IPS DF 4.7 (cell line): ENCODE measurements around the gene CLUH.
"Not testable (repeated sequence)": the region's sequence is repeated elsewhere in the genome, so short reads cannot be mapped to it uniquely, and the experiment has no call there.

Experiments used
- DNase-seq: peaks from one replicate; pipeline ENCODE4 v3.0.0-alpha.2; 2013; ENCODE audit warnings: low spot score; ENCODE audit errors: extremely low read depth

CLUH gene

DNA sequence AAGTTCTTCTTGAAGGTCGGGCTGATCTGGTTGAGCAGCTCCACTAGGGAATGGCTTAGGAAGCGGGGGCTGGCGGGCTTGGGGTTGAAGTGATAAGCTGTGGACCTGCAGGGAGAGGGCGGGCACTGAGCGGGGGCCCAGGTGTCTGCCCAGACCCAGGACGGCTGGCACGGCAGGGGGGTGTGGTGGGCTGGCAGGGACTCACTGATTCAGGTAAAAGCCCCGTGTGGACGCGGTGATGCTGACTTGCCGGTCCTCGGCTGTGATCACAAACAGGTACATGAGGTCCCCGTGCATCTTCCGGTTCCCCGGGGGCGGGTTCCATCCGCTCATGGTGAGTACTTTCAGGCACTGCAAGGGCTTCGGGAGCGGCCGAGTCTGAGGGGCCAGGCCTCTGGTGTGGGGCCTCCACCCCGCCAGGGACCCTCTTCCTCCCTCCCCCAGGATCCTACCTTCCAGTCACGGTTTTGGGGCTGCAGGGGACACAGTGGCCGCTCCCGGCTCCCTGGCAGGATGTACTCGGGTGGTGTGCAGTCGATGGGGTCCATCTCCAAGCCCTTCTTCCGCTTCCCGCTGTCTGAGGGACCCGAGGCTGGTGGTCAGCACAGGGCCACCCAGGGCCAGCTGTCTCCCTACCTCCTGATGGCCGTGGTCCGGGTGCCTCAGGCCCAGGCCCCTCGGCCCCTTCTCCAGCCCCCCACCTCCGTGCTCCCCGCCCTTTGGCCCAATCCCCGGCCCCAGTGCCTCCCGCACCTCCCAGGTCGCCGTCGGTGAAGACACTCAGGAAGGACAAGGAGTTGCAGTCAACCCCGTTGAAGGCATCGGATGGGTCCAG is 10.2 kb downstream of the CLUH start:
- no peak for DNase-seq

DNA sequence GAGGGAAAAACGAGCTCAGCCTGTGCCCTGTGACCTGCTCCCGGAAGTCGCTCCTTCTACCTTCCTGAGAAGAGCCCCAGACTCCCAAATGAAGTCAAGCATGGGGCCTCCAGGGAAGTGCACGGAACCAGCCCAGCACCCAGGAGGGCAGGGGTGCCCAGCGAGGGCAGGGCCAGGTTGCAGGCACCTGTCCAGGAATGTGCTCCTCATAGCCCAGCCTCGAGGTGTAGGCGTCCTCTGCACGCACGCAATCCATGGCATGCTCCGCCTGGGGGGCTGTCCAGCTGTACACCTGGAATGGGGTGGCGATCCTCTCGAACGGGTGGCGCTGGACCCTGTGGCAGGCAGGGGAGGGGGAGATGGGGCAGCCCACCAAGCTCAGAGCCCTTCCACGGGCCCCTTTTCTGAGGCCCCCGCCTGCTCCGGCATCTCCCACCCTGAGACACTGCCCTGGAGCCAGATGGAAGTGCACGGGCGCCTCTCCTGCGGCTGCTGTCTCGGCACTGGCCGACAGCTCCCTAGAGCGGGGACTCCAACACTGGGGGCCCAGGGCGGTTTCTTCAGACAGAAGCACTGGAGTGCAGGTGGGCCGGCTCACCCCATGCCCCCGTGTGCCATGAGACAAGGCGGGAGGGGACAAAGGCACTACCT is 10.9 kb downstream of the CLUH start:
- DNase-seq = no peak

DNA sequence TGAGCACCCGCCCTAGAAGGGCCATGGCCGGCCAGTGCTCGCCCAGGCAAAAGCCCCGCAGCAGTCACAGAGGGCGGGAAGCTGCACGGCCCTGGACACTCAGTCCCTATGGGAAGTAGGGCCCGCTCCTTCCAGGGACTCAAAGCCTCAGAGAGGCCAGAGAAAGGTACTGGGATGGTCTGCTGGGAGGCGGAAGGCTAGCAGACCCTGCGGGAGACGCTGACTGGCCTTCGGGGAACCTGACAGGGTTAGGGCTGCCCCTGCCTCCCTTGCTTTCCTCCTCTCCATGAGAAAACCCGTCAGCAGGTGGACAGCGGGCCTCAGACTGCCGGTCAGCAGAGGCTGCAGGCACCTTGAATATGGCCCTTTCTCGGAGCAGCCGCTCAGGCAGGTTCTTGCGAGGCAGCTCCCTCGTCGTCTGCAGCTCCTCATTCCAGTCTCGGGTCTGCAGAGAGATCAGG is 11.5 kb downstream of the CLUH start:
- no peak for DNase-seq

DNA sequence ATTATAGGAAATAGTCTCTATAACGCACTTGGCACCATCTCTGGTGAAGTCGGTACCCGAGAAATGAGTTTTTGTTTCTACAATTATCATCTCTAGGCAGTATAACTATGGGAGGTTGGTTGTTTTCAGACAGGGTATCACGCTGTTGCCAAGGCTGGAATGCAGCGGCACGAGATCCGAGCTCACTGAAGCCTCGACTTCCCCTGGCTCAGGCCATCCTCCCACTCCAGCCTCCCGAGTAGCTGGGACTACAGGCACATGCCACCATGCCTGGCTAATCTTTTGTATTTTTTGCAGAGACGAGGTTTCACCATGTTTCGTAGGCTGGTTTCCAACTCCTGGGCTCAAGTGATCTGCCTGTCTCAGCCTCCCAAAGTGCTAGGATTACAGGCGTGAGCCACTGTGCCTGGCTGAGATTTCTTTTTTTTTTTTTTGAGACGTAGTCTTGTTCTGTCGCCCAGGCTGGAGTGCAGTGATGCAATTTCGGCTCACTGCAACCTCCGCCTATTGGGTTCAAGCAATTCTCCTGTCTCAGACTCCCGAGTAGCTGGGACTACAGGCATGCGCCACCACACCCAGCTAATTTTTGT is 12.3 kb downstream of the CLUH start:
- DNase-seq = not testable (repeated sequence)

DNA sequence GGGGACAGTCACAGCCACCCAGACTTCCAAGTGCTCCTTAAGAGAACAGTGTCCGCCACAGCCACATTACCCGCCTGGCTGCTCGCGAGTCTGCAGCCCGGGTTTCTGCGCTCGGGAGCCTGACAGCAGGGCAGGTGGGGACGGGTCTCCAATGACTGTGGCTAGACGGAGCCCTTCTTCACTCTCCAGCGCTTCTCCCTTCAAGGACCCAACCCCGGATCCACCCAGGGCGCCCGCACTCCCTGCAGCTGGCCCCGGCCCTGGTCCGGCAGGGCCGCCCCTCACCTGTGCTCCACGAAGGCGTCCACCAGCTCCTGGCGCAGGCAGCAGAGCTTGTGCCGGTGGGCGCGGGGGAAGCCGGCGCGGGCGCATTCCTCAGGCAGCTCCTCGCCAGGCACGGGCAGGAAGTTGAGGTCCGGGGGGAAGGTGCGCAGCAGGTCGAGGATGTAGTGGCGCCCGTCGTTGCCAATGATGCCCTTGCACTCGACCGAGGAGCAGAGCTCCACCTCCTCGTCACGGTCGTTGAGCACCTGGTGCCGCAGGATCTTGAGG is 13.9 kb downstream of the CLUH start:
- DNase-seq = no peak

DNA sequence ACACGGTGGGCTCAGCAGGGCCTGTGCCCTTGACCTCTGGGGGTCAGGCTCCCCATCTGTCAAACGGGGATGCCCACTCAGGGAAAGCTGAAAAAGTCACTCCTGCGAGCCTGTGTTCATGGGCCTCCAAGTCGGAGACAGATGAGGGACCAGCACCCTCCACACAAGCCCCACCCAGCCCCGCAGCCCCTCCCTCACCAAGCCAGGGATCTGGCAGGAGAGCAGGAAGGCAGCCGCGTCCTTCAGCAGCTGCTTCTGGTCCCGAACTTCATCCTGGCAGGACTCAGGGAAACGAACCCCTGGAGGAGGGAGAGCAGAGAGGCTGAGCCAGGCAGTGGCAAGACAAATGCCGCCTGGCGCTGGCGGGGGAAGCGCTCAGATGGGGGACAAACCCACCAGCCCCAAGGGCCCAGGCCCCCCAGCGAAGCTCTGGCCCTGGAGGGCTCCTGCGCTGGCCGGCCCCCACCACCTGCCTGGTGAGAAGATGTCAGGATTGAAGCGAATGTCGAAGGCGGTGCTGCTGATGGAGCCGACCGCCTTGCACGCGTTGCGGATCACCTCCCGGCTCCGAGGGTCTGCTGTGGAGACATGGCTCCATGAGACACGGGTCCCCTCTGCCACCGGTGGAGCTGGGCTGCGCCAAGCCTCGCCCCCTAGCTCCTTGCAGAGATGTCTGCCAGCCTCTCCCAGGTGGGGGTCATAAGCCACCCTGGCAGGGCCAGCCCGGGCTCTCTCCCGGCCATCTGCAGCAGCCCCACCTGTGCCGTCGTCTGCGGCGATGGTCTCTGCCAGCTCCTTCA is 15.4 kb downstream of the CLUH start:
- no peak for DNase-seq

DNA sequence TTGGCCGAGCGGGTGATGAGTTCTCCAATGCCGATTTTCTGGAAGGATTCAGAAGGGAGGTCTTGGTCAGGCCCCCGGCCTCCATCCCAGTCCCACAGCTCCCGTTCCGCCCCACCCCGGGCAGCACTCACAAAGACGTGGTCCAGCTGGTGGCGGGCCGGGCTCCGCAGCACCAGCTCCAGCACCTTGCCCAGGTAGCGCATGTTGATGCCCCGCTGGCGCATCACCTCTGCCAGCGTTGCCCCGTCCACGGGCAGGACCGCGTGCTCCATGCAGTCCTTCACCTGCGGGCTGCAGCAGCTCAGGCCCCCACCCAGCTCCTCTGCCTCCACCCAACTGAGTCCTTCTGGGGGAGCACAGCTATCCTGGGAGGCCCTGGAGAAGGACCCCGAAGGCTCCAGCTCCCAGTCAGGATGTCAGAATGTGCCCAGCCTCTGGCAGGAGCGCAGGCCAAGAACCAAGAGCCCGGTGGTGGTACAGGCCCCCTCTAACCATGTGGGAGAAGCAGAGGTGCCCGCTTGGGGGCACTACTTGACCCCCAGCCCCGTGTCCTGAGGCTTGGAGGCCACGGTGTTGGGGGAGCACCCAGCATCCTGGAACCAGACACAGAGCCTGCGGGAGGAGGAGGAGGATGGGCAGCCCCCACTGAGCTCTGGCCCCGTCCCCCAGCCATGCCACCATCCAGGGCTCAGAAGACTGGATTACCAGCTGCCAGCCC is 16.2 kb downstream of the CLUH start:
- no peak for DNase-seq

DNA sequence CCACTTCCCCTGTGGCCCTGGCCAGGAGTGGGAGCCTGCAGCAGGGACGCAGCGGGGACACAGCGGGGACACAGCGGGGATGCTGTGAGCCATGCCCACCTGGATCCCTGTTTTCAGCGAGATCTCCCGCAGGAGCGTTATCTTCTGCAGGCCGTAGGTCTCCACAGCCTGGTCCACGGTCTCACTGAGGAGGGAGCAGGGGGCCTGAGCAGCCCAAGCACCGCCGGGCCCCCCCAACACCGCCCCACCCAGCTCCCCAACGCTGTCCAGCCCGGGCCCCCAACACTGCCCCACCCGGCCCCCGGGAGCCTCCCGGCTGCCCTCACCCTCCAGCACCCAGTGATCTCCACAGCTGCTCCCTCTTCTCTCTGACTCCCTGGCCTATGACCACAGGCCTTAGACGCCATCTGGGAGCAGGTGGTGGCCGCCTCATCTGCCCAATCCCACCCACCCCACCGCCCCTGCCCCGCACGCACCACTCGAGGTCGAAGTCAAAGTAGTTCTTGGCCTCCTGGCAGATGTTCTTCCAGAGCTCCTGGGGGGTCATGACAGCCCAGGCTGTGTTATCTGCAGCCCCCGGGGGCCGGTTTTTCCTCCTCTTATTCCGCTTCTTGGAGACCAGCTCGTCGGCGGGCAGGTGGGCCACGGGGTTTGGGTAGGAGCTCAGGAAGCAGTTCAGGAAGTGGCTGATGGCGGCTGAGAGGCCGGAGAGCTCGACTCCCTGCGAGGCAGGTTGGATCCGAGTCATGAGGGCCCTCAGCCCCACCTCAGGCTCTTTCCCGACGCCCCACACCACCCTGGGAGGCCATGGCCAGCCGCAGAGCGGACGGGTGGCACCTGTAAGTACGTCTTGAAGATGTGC is 17.0 kb downstream of the CLUH start:
- no peak for DNase-seq

DNA sequence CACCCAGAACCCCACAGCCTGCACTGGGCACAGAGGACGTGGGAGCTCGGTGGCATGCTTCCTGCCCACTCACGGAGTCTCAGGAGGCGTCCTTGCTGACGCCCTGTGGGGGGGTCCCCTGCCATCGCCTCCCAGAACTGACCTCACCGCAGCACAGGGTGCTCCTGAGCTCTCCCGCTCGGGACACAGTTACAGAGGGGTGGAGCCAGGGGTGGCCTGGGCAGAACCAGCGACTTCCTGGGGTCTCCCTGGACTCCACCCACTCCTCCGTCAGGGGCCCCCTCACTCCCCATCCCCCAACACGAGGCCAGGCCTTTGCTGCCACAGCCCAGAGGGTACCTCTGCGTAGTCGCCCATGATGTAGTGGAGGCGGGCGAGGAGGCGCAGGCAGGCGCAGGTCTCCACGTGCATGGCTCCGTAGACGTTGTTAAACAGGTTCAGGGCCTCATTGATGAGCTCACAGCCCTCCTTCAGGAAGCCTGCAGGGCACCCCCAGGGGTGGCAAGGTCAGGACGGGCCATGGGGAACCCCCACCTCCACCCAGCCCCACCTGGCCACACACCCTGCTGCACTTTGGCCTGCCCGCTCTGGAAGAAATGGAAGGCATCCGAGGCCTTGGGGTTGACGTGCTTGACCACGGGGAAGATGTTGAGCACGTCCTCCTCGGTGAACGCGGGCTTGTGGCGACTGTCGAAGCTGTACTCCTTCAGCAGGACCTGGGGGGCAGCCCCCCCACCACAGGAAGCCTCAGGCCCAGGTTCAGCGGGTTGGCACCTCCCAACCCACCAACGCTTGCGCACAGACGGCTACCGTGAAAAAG is 17.8 kb downstream of the CLUH start:
- no peak for DNase-seq

DNA sequence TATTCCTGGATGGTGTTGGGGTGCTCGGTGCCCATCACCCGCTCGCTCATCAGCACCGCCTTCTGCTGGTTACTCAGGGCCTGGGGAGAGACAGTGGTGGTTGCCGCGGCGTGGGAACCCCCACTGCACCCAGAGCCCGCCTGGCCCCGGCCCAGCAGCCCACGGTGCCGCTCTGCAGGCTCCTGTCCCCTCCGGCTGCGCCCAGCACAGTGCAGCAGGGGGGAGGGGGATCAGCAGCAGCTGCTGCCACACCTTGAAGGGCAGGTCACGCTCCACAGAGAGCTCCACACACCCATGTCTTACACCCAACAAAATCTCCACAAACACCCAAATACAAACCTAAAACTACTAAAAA is 18.8 kb downstream of the CLUH start:
- no peak for DNase-seq

DNA sequence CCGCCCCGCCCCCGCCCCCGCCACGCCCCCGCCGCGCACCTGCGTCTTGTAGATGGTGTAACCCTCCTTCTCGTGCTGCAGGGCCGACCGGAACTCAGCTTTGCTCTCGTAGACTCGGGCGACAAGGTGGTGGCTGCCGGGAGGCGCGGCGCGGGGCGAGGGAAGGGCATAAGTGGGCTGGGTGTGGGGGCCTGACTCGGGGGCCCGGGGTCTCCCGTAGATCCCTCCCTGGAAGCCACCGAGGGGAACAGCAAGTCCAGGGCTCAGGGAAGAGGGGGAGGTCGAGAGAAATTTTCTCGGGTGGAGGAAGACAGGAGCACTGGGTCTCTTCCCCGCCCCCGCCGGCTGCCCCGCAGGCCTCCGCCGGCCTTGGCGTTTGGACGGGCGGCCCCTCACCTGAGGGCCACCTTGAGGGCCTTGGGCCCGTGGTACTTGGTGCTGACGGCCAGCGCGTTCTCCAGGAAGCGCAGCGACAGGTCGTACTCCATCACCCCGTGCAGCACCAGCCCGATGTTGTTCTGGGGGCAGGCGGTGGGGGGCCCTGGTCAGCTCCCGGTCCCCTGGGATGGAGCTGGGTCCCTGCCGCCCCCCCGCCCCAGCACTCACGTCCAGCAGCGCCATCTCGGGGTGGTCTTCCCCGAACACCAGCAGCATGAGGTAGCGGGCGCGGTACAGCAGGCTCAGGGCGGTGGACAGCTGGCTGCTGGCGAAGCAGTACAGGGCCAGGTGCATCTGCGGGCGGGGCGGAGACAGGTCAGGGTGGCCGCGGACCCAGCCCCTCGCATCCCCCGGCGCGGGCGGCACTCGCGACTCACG is 19.4 kb downstream of the CLUH start:
- no peak for DNase-seq

DNA sequence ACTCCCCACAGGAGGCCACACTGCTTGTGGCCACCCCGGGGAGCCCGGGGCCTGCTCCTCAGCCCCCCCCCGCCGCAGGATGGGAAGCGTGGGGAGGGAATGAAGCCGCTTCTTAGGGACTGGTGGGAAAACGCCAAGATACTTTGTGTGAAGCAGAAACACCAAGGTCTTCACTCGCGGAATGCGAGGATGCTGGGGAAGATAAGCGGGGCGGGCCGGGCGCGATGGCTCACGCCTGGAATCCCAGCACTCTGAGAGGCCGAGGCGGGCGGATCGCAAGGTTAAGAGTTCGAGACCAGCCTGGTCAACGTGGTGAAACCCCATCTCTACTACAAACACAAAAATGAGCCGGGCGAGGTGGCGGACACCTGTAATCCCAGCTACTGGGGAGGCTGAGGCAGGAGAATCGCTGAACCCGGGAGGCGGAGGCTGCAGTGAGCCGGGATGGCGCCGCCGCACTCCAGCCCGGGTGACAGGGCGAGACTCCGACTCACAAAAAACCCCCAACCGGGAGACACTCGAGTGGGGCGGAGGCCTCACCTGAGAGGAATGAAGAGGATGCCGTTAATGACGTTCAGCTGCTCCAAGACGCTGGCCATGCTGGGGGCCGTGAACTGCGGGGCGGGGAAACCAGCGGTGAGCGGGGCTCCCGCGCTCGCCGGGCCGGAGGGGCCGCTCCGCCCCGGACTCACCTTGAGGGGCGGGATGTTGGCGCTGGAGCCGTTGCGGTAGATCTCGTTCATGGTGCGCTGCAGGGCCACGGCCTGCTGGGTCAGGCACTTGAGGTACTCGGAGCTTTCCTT is 20.3 kb downstream of the CLUH start:
- no peak for DNase-seq

DNA sequence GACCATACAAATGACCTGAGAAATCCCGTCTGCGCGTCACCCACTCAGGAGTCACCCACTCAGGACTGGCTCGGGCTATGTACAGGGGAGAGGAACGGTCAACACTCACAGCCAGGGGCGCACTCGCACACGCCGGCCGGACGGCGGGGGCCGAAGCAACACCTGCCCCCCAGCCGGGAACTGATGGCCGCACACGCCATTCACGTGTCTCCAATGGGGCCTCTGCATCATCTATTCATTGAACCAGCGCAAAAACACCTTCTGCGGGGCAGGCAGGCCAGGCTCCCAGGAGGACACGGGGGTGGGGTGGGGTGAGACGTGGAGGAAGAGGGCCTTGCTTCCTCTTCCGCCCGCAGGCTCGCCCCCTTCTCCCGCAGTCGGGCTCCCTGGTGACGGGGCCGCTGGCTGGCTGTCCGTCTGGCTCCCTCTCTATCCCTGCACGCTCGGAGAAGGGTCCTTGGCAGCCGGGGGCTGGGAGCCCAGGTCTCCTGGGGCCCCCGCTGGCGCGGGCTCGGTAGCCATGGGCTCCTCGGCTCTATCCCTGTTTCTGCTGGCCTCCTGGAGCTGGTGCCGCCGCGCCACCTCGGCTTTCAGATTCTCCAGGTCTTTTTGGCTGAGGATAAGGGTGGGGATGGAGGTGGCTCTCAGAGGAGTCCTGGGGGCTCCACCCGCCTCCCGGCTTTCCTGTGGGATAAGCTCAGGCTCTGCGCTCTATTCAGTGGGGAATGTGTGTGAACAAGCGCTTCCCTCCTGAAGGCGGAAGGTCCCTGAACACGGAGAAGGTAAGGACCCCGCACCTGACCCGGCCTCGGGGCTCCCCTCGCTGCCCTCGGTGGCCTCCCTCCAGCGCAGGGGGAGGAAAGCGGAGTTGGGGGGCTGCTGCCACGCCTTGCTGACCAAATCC is 21.1 kb downstream of the CLUH start:
- DNase-seq = no peak

DNA sequence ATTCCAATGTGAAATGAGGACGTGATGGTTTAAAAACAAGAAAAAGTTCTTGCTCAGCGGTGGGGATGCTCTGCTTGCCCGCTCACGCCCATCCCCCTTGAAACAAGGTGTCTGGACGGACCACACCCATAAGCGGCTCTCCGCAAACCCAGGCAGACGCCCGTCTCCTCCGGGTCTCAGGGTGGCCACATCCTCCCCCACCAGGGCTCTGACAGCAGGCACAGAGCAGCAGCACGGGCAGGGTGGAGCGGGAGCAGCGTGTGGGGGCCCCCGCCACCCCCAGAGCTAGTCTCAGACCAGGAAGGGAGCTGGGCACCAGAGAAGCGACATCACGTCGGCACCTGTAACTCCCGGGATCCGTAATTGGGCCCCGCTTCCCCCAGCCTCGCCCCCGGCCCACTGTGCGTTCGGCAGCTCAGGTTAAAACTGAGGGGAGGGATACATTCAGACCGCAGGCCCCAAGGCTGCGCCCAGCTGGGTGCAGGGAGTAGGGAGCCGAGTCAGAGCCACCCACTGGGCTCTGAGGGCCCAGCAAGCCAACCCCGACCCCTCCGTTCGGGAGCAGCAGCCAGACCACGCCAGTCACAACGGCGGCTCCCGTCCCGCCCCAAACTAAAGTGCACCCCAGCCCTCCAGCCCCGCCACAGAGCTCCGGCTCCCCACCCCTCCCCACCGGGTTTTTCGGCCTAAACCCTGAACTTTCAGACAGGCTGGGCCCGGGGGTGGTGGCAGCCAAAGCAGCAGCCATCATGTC is 22.0 kb downstream of the CLUH start:
- no peak for DNase-seq
